CD4-positive, alpha-beta T cell treated with Interleukin-6 at 100 ng/mL for 8 hours (primary cell): ENCODE data around the gene CADM4.
"Not testable (repeated sequence)": the region's sequence is repeated elsewhere in the genome, so short reads cannot be mapped to it uniquely, and the experiment has no call there.

ENCODE experiments used
- DNase-seq: peaks from one replicate; pipeline ENCODE4 v3.0.0-alpha.2; 2020; ENCODE audit warnings: mixed read lengths, low spot score

The CADM4 gene

DNA sequence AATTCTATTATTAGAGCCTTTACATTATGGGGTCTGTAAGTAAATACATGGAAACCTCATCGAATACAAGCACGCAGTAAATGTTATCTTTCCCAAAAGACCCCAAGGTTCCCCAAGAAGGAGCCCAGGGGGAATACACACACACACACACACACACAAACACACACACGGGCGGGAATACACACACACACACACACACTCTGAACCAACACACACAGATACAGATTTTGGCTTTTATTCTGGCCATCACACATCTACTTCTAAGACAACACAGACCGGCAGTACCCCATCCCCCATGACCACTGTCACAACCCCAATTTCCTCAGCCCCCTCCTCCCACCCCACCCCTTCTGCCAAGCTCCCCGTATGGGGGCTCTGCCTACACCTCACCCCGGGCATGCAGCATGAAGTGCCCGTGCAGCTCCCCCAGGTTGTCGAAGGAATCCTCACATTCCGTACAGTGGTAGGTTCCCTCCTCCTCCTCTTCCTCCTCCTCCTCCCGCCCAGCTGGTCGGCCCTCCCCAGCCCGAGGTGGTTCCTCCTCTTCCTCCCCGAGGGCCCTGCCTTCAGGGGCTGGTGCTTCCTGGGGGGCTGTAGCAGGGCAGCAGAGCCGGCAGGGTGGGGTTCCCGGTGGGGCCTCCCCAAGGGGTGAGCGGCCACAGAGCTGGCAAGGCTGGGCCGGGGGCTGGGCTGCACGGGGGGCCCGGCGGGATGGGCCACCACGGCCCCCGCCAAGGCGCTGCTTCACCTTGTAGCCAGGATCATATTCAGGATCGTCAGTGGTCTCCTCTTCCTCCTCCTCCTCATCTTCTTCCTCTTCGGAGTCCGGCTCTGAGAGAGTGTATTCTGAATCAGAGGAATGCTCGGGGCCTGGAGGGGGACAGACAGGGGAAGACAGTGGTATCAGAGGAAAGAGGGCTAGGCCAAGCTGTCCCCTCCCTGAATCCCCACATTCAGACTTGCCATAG, 32.1 kb downstream of the CADM4 start:
- DNase-seq, result no peak

DNA sequence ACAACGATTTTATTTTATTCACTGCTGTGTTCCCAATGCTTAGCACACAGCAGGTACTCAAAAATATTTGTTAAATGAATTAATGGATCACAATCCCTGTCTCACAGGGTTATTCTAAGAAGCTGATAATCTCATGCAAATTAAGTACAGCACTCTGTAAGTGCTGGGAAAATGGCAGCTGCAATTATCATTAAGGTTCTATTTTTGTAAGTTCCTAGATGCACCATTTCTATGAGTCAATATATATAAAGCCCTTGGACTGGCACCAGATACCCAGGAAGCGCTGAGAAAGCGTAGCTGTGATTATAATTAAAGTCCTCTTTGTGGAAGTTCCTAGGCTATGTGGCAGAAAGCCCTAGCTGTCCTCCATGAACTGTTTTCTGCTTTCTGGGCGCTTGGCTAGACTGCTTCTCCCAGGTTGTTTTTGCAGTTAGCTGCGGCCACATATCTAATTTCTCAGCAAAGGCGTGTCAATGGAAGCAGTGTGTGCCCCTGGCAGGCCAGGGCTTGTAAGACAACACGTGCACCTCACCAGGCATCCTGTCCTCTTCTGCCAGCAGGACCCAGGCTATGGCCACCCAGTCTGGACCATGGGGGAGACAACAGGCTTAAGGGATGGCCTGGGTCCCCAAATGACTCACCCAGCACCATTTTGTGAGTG, 33.0 kb downstream of the CADM4 start:
- DNase-seq, result no peak

DNA sequence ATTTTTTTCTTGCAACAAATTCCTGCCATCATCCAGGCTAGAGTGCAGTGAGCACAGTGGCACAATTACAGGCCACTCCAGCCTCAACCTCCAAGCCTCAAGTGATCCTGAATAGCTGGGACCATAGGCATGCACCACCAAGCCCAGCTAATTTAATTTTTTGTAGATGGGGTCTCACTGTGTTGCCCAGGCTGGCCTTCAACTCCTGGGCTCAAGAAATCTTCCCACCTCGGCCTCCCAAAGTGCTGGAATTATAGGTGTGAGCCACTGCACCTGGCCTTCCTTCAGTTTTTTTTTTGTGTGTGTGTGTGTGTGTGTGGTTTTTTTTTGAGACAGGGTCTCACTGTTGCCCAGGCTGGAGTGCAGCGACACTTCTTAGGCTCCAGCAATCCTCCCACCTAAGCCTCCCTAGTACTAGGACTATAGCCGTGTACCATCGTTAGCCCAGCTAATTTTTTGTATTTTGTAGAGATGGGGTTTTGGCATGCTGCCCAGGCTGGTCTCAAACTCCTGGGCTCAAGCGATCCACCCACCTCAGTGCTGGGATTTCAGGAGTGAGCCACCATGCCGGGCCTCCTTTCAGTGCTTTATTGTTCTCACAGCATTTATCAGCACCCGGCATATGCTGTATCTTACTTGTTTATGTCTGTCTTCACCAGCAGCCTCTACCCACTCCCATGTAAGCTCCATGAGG, 33.6 kb downstream of the CADM4 start:
- DNase-seq, result no peak

DNA sequence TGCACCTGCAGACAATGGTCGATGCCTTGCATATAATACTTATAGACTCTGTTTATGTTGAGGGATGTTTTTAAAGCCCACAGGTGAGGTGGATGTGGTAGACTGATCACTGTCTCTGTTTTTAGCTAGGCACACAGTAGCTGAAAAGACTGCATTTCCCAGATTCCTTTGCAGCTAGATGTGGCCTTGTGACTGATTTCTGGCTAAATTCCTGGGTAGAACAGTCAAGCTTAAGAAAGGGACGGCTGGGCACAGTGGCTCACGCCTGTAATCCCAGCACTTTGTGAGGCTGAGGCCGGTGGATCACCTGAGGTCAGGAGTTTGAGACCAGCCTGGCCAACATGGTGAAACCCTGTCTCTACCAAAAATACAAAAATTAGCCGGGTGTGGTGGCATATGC, 39.3 kb downstream of the CADM4 start:
- DNase-seq, result not testable (repeated sequence)

- DNase-seq, result no peak
These were observed 39.9 kb downstream of the CADM4 start for GRCh38 chr19:43599635-43600295.

DNA sequence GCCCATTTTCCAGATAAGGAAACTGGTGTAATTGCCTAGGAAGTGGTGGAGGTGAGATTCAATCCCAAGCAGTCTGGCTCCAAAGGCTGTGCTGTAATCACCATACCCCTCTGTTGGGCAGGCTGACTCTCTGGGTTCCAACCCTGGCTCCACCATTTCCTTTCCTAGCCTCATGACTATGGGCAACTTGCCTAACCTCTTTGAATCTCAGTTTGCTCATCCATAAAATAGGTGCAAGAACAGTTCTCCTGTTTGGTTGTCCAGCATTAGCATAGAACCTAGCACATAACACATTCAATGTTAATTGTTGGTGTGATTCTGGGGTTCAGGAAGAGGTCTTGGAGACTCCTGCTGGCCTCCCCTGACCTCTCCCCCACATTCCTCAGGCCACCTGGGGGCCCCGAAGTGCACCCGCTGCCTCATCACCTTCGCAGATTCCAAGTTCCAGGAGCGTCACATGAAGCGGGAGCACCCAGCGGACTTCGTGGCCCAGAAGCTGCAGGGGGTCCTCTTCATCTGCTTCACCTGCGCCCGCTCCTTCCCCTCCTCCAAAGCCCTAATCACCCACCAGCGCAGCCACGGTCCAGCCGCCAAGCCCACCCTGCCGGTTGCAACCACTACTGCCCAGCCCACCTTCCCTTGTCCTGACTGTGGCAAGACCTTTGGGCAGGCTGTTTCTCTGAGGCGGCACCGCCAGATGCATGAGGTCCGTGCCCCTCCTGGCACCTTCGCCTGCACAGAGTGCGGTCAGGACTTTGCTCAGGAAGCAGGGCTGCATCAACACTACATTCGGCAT, 41.0 kb downstream of the CADM4 start:
- no peak for DNase-seq

GRCh38 chr19:43597876-43598275, 41.8 kb downstream of the CADM4 start:
- no peak for DNase-seq

DNA sequence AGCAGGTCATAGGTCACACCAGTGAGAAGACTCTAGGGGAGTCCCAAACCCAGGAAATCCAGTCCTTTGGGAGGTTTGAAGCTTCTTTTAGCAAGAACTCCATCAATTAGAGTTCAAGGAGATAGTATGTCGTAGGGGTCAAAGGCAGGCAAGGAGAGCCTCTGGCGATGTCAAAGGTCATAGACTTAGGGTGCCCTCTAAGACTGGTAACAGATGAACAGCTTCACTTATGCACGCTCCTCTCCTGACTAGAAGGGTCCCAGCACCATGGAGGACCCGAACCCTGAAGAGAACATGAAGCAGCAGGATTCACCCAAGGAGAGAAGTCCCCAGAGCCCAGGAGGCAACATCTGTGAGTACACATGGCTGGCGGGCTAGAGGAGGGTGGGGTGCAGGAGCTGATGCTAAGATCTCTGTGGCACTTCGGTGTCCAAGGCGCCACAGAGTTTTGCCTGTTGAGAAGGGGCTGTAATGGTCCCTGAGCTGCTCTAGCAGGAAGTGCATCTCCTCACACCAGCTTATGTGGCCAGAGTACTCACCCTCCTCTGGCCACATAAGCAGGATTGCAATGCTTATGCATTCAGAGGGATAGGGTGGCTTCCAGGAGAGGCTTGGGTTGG, 42.7 kb downstream of the CADM4 start:
- DNase-seq, result no peak

DNA sequence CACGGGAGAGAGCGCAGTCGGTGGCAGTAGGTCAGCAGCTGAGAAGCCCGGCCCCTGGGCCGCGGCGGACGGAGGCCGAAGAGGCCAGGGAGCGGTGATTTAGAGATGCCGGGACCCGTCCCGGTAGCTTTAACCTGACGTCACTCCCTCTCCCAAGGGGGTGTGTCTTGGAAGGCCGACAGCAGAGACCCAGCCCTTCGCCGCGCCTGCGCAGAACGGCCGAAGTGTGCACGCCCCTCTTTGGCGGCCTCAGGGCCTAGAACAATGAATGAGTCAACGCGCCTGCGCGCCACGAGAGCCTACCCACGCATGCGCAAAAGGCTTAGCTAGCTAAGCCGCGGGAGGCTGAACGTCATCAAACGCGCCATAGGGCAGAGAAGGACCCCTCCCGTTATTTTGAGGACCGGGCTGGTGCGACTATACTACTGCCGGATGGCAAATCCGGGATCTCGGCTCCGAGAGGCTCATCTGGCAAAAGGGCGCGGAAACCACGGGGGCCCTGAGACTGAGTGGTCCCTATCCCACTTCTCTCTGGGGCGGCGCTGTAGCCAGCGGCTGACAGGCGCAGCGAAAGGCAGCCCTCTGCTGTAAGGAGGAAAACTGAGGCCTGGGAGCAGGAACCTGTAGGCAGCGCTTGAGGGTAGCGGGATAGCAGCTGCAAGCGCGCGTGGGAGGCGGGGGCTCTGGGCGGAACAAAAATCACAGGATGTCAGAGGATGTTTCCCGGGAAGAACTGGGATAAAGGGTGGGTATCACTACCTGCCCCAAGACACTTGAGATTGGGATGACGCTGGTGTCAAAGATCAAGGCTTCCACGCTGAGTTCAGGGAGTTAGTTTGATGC, 43.4 kb downstream of the CADM4 start, which contains the start of the genes IRGQ and ZNF576:
TSS of gene IRGQ (minus strand) at position 136 of the 843 bp plus-strand sequence. CDS start 796 bp downstream, outside the sequence.
TSS of gene ZNF576 (plus strand) at position 597 of the 843 bp plus-strand sequence. CDS start 514 bp downstream, outside the sequence.
- DNase-seq, result peak; percentile 100

DNA sequence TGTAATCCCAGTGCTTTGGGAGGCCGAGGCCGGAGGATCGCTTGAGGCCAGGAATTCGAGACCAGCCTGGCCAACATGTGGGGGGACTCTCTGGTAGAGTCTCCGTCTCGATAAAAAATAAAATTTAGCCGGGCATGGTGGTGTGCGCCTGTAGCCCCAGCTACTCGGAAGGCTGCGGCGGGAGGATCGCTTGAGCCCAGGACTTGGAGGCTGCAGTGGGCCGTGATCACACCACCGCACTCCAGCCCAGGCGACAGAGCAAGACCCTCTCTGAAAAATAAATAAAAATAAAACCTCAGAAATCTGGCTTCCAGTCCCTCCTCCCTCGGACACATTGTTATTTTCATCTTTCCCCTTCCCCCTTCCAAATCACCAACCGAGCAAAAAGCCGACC, 44.0 kb downstream of the CADM4 start:
- DNase-seq, result no peak

- peak; percentile 66 for DNase-seq
These were observed 44.7 kb downstream of the CADM4 start for GRCh38 chr19:43594710-43595604.

- no peak for DNase-seq
These were observed 45.5 kb downstream of the CADM4 start for GRCh38 chr19:43594081-43594697.

- no peak for DNase-seq
These were observed 46.8 kb downstream of the CADM4 start for GRCh38 chr19:43592800-43593350.

- no peak for DNase-seq
These were observed 47.5 kb downstream of the CADM4 start for GRCh38 chr19:43591904-43592772.

DNA sequence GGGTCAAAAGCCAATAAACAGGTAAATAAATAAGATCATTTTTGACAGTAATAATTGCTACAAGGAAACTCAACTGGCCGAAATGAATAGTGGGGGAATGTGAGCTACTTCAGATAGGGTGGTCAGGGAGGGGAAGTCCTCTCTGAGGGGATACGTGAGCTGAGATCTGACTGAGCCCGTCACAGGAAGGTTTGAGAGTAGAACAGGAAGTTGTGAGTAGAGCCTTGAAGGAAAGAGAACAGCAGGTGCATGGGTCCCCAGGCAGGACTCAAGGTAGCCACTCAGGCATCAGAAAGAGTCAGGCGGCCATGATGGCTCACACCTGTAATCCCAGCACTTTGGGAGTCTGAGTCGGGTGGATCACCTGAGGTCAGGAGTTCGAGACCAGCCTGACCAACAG, 50.0 kb downstream of the CADM4 start:
- no peak for DNase-seq

DNA sequence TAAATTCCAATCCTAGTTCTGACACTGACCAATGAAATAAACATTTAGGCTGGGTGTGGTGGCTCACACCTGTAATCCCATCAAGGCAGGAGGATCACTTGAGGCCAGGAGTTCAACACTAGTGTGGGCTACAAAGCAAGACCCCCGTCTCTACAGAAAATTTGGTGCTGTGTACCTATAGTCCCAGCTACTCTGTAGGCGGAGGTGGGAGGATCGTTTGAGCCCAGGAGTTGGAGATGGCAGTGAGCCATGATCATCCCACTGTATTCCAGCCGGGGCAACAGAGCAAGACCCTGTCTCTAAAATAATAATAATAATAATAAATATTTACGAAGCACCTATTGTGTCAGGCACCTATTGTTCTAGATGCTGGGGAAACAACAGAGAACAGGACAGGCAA, 50.4 kb downstream of the CADM4 start:
- DNase-seq, result no peak

DNA sequence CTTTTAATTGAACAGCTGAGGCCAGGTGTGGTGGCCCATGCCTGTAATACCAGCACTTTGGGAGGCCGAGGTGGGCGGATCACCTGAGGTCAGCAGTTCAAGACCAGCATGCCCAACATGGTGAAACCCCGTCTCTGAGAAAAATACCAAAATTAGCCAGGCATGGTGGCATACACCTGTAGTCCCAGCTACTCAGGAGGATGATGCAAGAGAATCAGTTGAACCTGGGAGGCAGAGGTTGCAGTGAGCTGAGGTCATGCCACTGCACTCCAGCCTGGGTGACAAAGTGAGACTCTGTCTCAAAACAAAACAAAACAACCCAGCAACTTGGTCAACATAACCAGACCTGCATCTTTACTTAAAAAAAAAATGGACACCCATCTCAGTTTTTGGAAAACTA, 52.6 kb downstream of the CADM4 start:
- DNase-seq, result not testable (repeated sequence)
